Neural cell (in vitro differentiated cells): ENCODE results near the gene IMMP1L. TPM values are rescaled to one million over a fixed set of nuclear protein-coding genes. Genes with fewer than 3 reads are reported as not detected.

ENCODE experiments used
- H2AFZ ChIP-seq: fragments of 200-600, 300-800 bp; sonication (generic), shearing (Covaris generic); 2 replicates; pipeline ENCODE4 v1.6.0; 2014; ENCODE audit warnings: low read depth, mild to moderate bottlenecking, antibody characterized with exemption, low read length, moderate library complexity
- H3F3A ChIP-seq: fragments of 200-600 bp; shearing (Covaris generic); 2 replicates; pipeline ENCODE4 v1.6.1; 2016; ENCODE audit warnings: mild to moderate bottlenecking, moderate library complexity, mixed read lengths, antibody characterized with exemption, low read length; ENCODE audit not compliant: insufficient read depth, poor library complexity, severe bottlenecking
- H3K27ac ChIP-seq: fragments of 200-600, 300-800 bp; sonication (generic), shearing (Covaris generic); 2 replicates; pipeline ENCODE4 v1.5.1; 2014; ENCODE audit warnings: mild to moderate bottlenecking, low read length, moderate library complexity
- H3K27me3 ChIP-seq: fragments of 300-800, 200-600 bp; sonication (generic), shearing (Covaris generic); 2 replicates; pipeline ENCODE4 v1.6.0; 2014; ENCODE audit warnings: mild to moderate bottlenecking, low read depth, low read length, moderate library complexity; ENCODE audit not compliant: insufficient read depth
- H3K36me3 ChIP-seq: fragments of 300-800, 200-600 bp; sonication (generic), shearing (Covaris generic); 2 replicates; pipeline ENCODE4 v1.5.1; 2014; ENCODE audit warnings: mild to moderate bottlenecking, antibody characterized with exemption, low read length, moderate library complexity; ENCODE audit not compliant: insufficient read depth
- H3K4me2 ChIP-seq: fragments of 300-800, 200-600 bp; sonication (generic), shearing (Covaris generic); 2 replicates; pipeline ENCODE4 v1.6.0; 2014; ENCODE audit warnings: mild to moderate bottlenecking, low read length
- H3K4me3 ChIP-seq: fragments of 300-800, 200-600 bp; sonication (generic), shearing (Covaris generic); 2 replicates; pipeline ENCODE4 v1.5.1; 2014; ENCODE audit warnings: mild to moderate bottlenecking, low read length, moderate library complexity
- H3K79me2 ChIP-seq: fragments of 200-600 bp; shearing (Covaris generic); replicated peaks from 2 replicates; pipeline ENCODE4 v1.6.0; 2014; ENCODE audit warnings: mild to moderate bottlenecking, low read length, moderate library complexity; ENCODE audit not compliant: insufficient read depth
- H3K9ac ChIP-seq: fragments of 300-800, 200-600 bp; sonication (generic), shearing (Covaris generic); 2 replicates; pipeline ENCODE4 v1.6.1; 2016; ENCODE audit warnings: mild to moderate bottlenecking, low read length, mixed read lengths
- H3K9me2 ChIP-seq: fragments of 200-600 bp; shearing (Covaris generic); 2 replicates; pipeline ENCODE4 v1.6.1; 2016; ENCODE audit warnings: mild to moderate bottlenecking, low read length, mixed read lengths; ENCODE audit not compliant: insufficient read depth
- H3K9me3 ChIP-seq: fragments of 200-600, 300-800 bp; sonication (generic), shearing (Covaris generic); 2 replicates; pipeline ENCODE4 v1.6.1; 2016; ENCODE audit warnings: mild to moderate bottlenecking, mixed run types, low read length, moderate library complexity, mixed read lengths
- H4K20me1 ChIP-seq: fragments of 200-600 bp; shearing (Covaris generic); 2 replicates; pipeline ENCODE4 v1.6.1; 2016; ENCODE audit warnings: mild to moderate bottlenecking, mixed run types; ENCODE audit not compliant: insufficient read depth
- CTCF ChIP-seq: fragments of 450-650 bp; IDR thresholded peaks from 2 replicates; pipeline ENCODE4 v1.5.1; 2014; ENCODE audit warnings: antibody characterized with exemption, mild to moderate bottlenecking, moderate library complexity; ENCODE audit not compliant: poor library complexity, severe bottlenecking
- EP300 ChIP-seq: fragments of 450-650 bp; conservative IDR thresholded peaks from 2 replicates; pipeline ENCODE4 v1.6.1; 2014; ENCODE audit warnings: antibody characterized with exemption, mild to moderate bottlenecking, moderate library complexity; ENCODE audit not compliant: poor library complexity, severe bottlenecking
- EZH2 ChIP-seq: fragments of 200-600, 300-800 bp; shearing (Covaris generic), sonication (generic); IDR thresholded peaks from 2 replicates; pipeline ENCODE4 v1.6.1; 2014; ENCODE audit warnings: antibody characterized with exemption, low read length, borderline replicate concordance, mild to moderate bottlenecking; ENCODE audit not compliant: insufficient read depth, poor library complexity, severe bottlenecking
- MXI1 ChIP-seq: fragments of 450-650 bp; conservative IDR thresholded peaks from 2 replicates; pipeline ENCODE4 v1.6.1; 2014; ENCODE audit warnings: antibody characterized with exemption, mild to moderate bottlenecking; ENCODE audit not compliant: poor library complexity, severe bottlenecking
- POLR2AphosphoS5 ChIP-seq: IDR thresholded peaks from 2 replicates; pipeline ENCODE4 v1.6.1; 2012
- RAD21 ChIP-seq: fragments of 450-650 bp; conservative IDR thresholded peaks from 2 replicates; pipeline ENCODE4 v1.6.1; 2014; ENCODE audit warnings: antibody characterized with exemption, mild to moderate bottlenecking, moderate library complexity
- REST ChIP-seq: IDR thresholded peaks from 2 replicates; pipeline ENCODE4 v1.6.1; 2012; ENCODE audit warnings: borderline replicate concordance
- SMC3 ChIP-seq: fragments of 450-650 bp; conservative IDR thresholded peaks from 2 replicates; pipeline ENCODE4 v1.6.1; 2014; ENCODE audit warnings: antibody characterized with exemption, mild to moderate bottlenecking, moderate library complexity; ENCODE audit not compliant: poor library complexity
- TAF1 ChIP-seq: IDR thresholded peaks from 2 replicates; pipeline ENCODE4 v1.6.1; 2012; ENCODE audit warnings: low read depth
- polyA plus RNA-seq: library from polyadenylated mRNA; depleted of rRNA; stranded (reverse); fragments of >200 nt; gene quantifications from 2 replicates; pipeline ENCODE4 v1.2.3, GENCODE V29; 2014

Gene IMMP1L
- polyA plus RNA-seq, 1 donor from 2014 or later = 386 TPM

- TF ChIP-seq REST (no peak), POLR2AphosphoS5 (no peak), SMC3 (no peak), EZH2 (no peak), EP300 (no peak), RAD21 (no peak), MXI1 (no peak), CTCF (no peak), TAF1 (no peak)
- Histone ChIP-seq H3K79me2 (no peaks in the 10 kb centered on the region), H3K9ac (no peak overlapping the region), H4K20me1 (no peaks in the 10 kb centered on the region), H3K9me3 (no peaks in the 10 kb centered on the region), H3K4me2 (no peak overlapping the region), H3K36me3 (no peaks in the 10 kb centered on the region), H2AFZ (no peak overlapping the region), H3K9me2 (no peaks in the 10 kb centered on the region), H3F3A (no peaks in the 10 kb centered on the region), H3K27ac (no peak overlapping the region), H3K4me3 (no peak overlapping the region), H3K27me3 (no peaks in the 10 kb centered on the region)
These were observed 65.6 kb downstream of the IMMP1L start for GRCh38 chr11:31443802-31444201.

GRCh38 chr11:31442086-31442485 lies 67.3 kb downstream of the IMMP1L start:
- Histone ChIP-seq H4K20me1 (no peaks in the 10 kb centered on the region), H3K4me3 (no peak overlapping the region), H3K9me2 (no peaks in the 10 kb centered on the region), H2AFZ (no peak overlapping the region), H3K36me3 (no peaks in the 10 kb centered on the region), H3K27ac (no peak overlapping the region), H3K79me2 (no peaks in the 10 kb centered on the region), H3F3A (no peaks in the 10 kb centered on the region), H3K27me3 (no peaks in the 10 kb centered on the region), H3K9me3 (no peaks in the 10 kb centered on the region), H3K4me2 (no peak overlapping the region), H3K9ac (no peak overlapping the region)
- no peak for TF ChIP-seq MXI1
- no peak for TF ChIP-seq CTCF
- no peak for TF ChIP-seq EP300
- no peak for TF ChIP-seq TAF1
- no peak for TF ChIP-seq POLR2AphosphoS5
- no peak for TF ChIP-seq REST
- TF ChIP-seq RAD21 = no peak
- no peak for TF ChIP-seq SMC3
- no peak for TF ChIP-seq EZH2
